HG03159 (cell line): ENCODE data around the gene IRF4.
"Not testable (repeated sequence)": the region's sequence is repeated elsewhere in the genome, so short reads cannot be mapped to it uniquely, and the experiment has no call there.

Source experiments
- ATAC-seq: cut with Tn5 transposase; IDR thresholded peaks from one replicate; pipeline ENCODE4 v1.9.1; 2021; ENCODE audit warnings: mild to moderate bottlenecking, moderate library complexity; ENCODE audit not compliant: unreplicated experiment

IRF4 gene

GRCh38 chr6:411402-412145, 20.0 kb downstream of the IRF4 start:
- ATAC-seq: no peak

DNA sequence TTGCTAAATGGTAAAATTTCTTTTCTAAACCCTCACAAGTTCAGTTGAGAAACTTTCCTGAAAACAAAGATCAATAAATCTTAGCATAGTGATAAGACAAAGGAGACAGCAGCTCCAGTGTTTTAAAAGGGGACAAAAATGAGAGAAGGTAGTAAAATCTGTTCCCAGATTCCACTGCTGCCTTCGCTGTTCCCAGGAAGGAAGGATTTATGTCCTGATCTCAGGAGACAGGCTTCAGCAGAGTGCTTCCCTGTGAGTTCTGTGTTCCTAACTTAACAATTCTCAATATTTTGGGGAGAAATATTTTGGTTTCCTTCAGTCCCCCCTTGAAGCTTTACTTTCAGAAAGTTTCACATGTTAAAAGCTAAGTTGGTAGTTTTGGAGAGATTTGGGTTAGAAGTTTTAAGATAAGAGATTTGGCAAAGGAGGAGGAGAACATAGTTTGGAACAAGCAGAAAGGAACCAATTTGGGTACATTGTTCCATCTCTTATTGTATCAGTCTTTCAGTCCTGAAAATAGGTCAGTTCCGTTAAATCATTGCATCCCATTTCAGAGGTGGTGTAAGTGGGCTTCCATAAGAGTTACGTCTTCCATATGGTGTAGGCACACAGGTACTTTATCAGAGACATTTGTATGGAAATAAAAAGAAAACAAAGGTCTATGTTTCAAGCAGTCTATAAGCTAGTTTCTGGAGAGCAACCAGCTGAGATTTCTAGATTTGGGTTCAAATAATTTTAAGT, 20.8 kb downstream of the IRF4 start:
- no peak for ATAC-seq

DNA sequence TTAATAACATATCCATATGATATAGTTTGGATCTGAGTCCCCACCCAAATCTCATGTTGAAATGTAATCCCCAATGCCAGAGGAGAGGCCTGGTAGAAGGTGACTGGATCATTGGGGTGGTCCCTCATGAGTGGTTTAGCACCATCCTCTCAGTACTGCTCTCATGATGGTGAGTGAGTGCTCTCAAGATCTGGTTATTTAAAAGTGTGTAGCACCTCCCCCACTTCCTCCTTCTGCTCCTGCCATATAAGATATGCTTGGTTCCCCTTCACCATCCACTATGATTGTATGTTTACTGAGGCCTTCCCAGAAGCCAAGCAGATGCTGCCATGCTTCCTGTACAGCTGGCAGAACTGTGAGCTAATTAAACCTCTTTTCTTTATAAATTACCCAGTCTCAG, 22.9 kb downstream of the IRF4 start:
- no peak for ATAC-seq

DNA sequence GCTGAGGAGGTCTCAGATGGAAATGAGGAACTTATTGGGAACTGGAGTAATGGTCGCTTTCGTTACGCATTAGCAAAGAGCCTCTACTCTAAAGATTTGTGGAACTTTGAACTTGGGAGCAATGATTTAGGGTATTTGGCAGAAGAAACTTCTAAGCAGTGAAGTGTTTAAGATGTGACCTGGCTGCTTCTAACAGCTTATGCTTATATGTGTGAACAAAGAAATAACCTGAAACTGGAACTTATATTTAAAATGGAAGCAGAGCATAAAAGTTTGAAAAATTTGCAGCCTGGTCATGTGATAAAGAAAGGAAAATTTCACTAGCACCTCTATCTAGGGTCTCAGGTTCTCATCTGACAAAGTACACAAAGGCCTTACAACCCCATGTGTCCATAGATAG, 23.5 kb downstream of the IRF4 start:
- ATAC-seq: no peak

DNA sequence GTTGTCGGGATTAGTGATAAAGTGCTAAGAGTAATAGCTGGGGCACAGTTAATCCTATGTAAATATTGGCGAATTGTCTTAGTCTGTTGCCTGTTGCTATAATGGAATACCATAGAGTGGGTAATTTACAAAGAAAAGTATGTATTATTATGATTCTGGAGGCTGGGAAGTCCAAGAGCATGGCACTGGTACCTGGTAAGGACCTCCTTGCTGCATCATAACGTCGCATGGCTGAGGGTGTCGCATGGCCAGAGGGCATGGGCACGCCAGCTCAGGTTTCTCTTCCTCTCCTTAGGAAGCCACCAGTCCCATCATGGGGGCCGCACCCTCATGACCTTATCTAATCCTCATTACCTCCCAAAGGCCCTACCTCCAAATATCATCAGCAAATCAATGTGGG, 29.7 kb downstream of the IRF4 start:
- no peak for ATAC-seq

- peak; percentile 73 for ATAC-seq
These were observed 31.0 kb downstream of the IRF4 start for GRCh38 chr6:422433-423054.

- ATAC-seq: no peak
These were observed 31.7 kb downstream of the IRF4 start for GRCh38 chr6:423055-423798.

DNA sequence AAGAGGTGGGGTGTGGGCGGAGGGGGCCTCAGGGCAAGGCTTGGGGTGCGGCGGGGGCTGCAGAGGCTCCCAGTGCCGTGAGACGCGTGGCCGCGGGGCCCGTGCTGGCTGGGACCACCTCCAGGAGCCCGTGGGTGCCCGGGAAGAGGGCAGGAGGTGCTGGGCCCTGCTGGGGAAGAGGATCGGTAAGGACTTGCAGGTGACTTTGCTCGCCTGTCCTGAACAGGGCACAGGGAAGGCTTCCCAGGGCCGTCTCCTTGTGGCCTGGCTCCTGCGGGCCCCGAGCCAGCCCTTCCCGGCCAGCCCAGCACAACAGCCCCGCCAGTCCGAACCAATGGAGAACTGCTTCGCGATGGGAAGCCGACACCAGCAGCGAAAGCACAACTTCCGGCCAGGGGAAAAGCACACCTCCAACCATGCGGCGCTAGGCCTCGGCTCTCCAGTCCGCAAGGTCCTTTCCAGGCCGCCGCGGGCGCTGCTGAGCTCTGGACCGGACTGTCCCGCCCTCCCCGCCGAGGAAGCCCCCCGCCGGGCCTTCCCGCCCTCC, 32.3 kb downstream of the IRF4 start:
- ATAC-seq: no peak

- ATAC-seq: no peak
These were observed 33.3 kb downstream of the IRF4 start for GRCh38 chr6:424741-425417.

DNA sequence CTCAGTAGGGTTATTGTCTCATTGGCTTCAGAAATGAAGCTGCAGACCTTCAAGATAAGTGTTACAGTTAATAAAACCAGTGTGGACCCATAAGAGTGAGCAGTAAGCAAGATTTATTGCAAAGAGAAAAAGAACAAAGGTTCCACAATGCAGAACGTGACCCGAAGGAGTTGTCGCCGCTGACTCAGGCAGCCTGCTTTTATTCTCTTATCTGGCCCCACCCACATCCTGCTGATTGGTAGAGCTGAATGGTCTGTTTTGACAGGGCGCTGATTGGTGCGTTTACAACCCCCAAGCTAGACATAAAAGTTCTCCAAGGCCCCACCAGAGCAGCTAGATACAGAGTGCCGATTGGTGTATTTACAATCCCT, 33.9 kb downstream of the IRF4 start:
- ATAC-seq: not testable (repeated sequence)

DNA sequence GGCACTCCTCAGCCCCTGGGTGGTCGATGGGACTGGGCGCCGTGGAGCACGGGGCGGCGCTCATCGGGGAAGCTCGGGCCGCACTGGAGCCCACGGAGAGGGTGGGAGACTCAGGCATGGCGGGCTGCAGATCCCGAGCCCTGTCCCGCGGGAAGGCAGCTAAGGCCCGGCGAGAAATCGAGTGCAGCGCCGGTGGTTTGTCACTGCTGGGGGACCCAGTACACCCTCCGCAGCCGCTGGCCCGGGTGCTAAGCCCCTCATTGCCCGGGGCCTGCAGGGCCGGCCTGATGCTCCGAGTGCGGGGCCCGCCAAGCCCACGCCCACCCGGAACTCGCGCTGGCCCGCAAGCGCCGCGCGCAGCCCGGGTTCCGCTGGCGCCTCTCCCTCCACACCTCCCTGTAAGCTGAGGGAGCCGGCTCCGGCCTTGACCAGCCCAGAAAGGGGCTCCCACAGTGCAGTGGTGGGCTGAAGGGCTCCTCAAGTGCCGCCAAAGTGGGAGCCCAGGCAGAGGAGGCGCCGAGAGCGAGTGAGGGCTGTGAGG, 34.7 kb downstream of the IRF4 start:
- ATAC-seq: not testable (repeated sequence)

GRCh38 chr6:428047-428603, 36.6 kb downstream of the IRF4 start:
- no peak for ATAC-seq

GRCh38 chr6:429515-430121, 38.1 kb downstream of the IRF4 start:
- no peak for ATAC-seq

DNA sequence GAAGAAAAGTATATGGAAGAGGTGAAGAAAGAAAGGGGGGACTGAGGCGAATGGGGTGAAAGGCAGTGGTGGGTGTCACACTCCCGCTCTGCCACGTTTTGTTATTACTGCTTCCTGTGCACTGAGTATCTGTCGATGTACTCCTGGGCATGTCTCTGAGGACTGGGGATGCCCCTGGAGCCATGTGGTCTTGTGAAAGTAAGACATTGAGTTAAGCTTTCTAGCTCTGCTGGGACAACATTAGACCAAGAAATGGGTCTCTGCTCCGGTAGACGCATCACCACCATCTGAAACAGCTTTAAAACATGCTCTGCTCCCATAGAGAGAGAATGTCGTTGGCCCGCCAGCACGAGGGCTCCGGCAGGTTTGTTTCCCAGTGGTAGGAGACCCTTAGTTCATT, 40.0 kb downstream of the IRF4 start:
- no peak for ATAC-seq

DNA sequence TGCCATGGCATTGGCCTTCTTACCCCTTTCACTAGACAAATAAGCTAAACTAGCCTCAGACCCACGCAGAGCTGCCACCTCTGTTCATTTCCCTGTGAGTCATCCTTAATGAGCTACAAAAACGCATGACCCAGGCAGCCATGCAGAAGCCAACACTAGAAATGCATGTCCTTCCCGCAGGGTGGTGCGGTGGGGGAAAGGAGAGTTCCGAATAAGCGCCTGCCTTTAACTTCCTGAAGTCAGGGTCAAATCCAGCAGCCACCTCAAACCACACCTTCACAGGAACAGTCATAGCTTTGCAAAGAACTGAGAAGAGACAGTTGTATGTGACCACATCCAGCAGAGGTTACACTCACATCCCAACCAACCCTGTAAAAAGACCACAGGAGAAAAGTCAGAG, 40.4 kb downstream of the IRF4 start:
- ATAC-seq: no peak

GRCh38 chr6:434051-434705, 42.6 kb downstream of the IRF4 start:
- ATAC-seq: no peak

DNA sequence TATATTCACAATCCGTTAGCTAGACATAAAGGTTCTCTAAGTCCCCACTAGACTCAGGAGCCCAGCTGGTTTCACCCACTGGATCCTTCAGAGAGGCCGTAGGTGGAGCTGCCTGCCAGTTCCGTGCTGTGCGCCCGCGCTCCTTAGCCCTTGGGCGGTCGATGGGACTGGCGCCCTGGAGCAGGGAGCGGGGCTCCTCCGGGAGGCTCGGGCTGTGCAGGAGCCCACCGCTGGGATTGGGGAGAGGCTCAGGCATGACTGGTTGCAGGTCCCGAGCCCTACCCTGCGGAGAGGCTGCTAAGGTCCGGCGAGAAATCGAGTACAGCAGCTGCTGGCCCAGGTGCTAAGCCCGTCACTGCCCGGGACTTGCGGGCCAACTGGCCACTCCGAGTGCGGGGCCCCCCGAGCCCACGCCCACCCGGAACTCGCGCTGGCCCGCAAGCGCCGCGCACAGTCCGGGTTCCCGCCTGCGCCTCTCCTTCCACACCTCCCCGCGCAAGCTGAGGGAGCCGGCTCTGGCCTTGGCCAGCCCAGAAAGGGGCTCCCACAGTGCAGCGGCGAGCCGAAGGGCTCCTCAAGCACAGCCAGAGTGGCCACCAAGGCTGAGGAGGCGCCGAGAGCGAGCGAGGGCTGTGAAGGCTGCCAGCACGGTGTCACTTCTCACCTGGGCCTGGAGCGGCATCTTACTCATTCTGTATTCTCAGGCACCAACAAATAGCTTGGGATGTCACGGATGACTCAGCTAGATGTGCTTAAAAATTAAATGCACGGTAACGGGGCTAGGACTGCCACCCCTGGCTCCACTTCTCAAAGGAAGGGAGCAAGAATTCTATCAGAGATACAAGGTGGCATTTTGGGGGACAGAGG, 44.1 kb downstream of the IRF4 start:
- no peak for ATAC-seq
